GM21825 (cell line): ENCODE results near the gene TRAF3.
"Not testable (repeated sequence)": the region's sequence is repeated elsewhere in the genome, so short reads cannot be mapped to it uniquely, and the experiment has no call there.

Experiments
- ATAC-seq: cut with Tn5 transposase; IDR thresholded peaks from one replicate; pipeline ENCODE4 v1.9.1; 2021; ENCODE audit warnings: mild to moderate bottlenecking, moderate library complexity; ENCODE audit not compliant: unreplicated experiment

The TRAF3 gene

GRCh38 chr14:102918438-102918837, 141.2 kb downstream of the TRAF3 start:
- no peak for ATAC-seq

GRCh38 chr14:102920273-102920997, 143.2 kb downstream of the TRAF3 start:
- no peak for ATAC-seq

GRCh38 chr14:102920998-102921304, 143.7 kb downstream of the TRAF3 start:
- no peak for ATAC-seq

DNA sequence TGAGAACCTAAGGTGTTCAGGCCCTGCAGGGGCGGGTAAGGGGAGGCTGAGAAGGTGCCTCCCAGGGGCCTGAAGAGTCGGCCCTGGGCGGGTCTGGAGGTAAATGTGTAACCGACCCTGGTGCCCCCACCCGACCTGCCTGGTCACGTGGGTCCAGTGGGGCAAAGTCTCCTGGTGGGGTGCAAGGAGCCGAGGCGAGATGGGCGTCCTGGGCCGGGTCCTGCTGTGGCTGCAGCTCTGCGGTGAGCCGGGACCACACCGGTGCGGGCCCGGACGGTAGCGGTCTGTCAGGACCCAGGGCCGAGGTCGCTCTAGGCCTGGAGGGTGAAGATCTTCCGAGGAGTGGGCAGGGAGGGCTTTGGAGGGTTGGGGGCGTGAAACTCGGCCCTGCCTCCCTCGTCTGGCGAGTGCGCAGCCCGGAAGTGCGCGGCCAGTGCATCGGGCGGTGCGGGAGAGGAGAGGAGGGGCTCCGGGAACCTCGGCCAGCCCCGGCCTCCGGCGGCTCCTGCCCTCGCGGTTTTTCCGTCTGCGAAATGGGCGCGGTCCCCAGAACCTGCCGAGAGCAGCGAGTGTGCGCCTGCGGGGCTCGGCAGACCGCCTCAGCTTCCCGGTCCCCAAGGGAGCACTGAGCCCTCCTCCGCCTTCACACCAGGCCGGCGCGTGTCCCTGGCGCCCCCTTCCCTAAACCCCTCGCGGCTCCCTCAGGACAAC, 145.4 kb downstream of the TRAF3 start, which contains the start of gene AMN:
AMN (plus strand) TSS at position 174 of the 711 bp plus-strand sequence; CDS start at position 200, 26 bp downstream.
- ATAC-seq, result no peak

GRCh38 chr14:102923201-102923924, 146.1 kb downstream of the TRAF3 start:
- ATAC-seq, result no peak

DNA sequence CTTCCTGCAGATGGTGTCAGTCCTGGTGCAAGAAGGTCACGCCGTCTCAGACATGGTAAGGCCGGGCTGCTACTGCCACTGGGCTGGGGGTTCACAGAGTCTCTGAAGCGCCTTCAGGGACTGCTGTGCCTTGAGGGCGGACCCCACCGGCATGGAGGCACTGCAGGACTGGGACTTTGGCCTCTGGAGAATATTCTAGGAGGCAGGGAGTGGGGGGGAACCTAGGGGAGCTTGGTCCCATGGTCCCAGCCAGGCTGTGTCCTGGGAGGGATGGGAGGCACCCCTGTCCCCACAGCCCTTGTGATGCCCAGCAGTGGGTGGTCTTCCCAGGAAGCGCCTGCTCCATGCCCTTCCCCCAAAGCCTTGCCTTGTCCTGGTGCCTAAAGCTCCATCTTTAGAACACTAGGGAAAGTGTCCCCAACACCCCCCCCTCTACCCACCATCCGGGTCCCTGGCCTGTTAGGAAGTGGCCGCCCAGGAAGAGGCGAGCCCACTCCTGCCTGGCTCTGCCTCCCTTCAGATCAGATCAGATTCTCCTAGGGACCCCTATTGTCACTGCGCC, 146.8 kb downstream of the TRAF3 start:
- no peak for ATAC-seq

DNA sequence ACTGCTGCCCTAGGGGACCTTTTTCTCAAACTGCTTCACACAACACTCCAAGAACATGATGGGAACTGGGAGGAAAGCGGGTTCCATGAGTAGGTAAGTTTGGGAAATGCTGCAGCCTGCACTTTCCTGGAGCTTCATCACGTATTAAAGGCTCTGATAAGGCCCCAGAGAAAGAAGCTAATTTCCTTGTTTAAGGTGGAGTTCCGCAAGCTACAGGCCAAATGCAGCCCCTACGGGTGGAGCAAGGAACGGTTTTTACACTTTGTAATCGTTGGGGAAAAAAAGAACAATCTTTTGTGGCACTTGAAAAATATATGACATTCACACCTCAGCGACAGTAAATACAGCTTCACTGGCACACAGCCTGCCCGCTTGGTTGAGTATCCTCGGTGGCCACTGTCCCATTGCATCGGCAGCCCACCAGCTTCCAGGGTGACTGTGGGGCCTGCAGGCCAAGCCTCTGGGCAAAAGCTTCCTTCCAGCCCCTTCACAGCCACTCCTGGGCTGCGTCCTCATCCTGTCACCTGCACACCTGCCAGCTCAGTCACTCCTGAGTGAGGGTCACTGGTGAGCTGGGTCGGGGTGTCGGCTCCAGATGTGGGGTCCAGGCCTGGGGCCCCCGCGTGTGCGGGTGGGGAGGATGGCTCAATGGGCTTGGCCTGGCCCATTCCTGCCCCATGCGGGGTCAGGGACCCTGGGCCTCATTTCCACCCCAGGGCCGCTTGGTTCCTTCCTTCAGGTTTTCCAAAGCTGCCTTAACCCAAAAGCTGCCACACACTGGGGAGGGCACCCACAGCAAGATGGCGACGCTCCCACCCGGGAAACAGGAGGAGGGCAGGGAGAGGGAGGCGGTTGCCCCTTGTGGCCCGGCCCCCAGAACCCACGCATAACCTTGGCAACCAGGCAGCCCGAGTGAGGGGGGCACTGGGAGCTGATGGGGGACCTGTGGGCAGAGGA, 147.7 kb downstream of the TRAF3 start:
- ATAC-seq, result no peak

DNA sequence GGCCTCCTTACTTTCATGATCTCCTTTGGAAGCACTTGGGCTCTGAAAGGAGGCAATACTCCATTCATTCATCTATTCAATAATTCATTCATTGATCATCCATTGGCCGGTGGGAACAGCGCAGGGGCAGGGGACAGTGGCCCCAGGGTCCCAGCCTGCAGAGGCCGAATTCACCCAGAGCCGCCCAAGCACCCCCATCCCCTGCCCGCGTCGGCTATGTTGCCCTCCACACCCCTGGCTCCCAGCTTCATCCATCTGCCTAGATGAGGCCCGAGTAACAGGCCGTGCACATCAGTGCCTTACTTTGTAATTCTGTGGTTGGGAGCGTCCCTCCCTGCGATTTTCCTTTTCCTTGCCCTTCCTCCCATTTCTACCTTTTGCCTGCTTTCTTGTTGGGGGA, 148.4 kb downstream of the TRAF3 start:
- ATAC-seq, result no peak

GRCh38 chr14:102926104-102926503, 148.9 kb downstream of the TRAF3 start:
- no peak for ATAC-seq

DNA sequence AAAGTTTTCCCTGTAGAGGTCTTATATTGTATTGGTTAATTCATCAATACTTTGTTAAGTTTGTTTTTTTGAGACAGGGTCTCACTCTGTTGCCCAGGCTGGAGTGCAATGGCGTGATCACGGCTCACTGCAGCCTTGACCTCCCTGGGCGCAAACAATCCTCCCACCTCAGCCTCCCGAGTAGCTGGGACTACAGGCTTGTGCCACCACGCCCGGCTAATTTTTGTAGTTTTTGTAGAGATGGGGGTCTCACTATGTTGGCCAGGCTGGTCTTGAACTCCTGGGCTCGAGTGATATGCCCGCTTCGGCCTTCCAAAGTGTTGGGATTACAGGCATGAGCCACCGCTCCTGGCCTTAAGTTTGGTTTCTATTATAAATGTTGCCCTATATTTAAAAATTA, 149.6 kb downstream of the TRAF3 start:
- ATAC-seq, result not testable (repeated sequence)

DNA sequence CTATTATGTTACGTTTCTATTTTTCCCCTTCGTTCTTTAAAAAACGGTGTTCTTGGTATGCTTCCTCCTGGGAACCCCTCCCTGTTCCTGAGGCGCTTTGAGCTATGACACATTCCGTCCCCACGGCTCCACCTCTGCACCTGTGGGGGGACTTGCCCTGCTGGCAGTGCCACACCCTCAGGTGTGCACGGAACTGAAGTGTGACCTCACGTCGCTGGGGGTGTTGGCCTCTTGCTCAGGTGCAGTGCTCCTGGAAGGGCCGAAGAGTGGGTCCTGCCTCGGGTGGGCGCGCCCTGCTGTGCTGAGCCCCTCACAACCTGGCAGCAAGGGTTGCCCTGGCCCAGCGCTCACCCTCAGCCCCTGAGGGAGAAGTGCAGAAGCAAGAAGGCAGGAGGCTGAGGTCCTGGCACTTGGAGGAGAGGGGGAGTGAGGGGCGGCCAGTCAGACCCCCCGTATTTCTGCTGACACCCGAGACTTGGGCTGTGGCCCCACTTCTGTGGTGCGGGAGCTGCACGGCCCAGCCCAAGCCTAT, 150.2 kb downstream of the TRAF3 start:
- ATAC-seq, result no peak

- peak; percentile 31 for ATAC-seq
Observed at GRCh38 chr14:102927878-102928411, 150.7 kb downstream of the TRAF3 start.

DNA sequence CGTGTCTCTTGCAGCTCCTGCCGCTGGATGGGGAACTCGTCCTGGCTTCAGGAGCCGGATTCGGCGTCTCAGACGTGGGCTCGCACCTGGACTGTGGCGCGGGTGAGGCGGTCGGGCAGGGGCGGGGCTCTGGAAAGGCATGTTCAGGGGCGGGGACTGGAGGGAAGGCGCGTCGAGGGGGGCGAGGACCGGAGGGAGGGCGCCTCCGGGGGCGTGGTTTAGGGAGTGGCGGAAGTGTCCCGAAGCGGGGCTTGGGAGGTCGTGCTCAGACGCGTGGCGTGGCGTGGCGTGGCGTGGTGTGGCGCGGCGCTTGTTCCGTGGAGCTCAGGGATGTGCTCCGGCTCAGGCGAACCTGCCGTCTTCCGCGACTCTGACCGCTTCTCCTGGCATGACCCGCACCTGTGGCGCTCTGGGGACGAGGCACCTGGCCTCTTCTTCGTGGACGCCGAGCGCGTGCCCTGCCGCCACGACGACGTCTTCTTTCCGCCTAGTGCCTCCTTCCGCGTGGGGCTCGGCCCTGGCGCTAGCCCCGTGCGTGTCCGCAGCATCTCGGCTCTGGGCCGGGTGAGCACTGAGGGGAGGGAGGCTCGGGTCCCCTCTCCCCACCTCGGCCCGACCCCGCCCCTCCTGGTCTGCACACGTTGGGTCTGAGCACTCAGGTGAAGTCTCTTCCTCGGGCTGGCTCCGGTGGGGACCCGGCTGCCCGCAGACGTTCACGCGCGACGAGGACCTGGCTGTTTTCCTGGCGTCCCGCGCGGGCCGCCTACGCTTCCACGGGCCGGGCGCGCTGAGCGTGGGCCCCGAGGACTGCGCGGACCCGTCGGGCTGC, 151.4 kb downstream of the TRAF3 start:
- peak; percentile 63 for ATAC-seq

GRCh38 chr14:102929241-102930137, 152.2 kb downstream of the TRAF3 start:
- ATAC-seq, result no peak

GRCh38 chr14:102930138-102930752, 153.0 kb downstream of the TRAF3 start:
- ATAC-seq, result no peak

DNA sequence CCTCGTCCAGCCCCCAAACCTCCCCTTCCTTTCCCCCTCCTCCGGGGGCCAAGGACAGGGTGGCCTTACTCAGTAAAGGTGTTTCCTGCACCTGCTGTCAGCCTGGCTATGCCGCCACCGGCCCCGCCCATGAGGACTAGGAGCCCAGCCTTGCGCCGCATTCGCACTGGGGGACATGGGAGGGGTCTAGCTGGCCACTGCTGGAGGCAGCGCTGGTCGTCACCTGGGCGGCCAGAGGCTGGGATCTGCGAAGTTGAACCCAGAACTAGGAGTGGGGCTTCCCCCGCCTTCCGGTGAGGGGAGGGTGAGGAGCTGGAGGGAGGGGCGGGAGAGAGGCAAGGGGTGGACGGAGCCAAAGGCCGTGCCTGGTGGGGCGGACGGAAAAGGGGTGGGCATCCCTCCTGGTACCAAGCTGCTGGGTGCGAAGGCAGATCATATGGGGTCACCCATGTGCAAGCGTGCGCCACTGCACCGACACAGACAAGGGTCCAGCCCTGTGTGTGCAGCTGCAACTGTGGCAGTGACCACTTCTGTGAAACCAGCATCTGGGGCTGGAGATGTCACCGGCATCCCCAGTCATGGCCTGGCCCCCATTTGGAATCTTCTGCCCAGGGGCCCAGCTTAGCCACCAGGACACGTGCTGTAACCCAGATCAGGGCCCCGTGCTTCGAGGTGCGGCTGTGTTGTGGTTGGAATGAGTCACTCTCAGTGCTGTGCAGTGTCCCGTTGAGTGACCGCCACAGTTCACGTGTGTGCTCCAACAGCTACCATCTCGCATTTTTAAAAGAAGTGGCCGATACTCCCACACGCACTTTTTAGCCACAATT, 153.7 kb downstream of the TRAF3 start:
- no peak for ATAC-seq
